GM21723 (cell line): Measurements from ENCODE around the gene MFSD2A.
"Not testable (repeated sequence)": the region's sequence is repeated elsewhere in the genome, so short reads cannot be mapped to it uniquely, and the experiment has no call there.

Source experiments
- ATAC-seq: cut with Tn5 transposase; IDR thresholded peaks from one replicate; pipeline ENCODE4 v1.9.1; 2021; ENCODE audit warnings: mild to moderate bottlenecking, moderate library complexity; ENCODE audit not compliant: unreplicated experiment

The MFSD2A gene

DNA sequence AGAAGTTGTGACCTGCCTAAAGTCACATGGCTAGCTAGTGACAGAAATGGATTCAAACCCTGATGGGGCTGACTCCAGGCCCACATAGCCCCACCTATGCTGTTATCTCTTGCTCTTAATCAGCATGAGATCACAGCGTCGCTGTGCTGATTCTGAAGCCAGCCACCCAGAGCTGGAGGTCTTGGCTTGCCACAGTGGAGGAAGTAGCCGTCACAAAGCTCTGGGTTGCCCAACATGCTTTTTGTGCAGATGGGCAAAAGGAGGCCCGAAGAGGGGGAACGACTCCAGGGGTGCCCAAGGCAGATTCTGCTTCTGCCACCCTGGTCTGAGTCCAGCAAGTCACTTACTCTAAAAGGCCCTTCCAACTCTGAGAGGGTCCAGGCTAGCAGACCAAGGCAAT, 14.7 kb upstream of the MFSD2A start:
- no peak for ATAC-seq

DNA sequence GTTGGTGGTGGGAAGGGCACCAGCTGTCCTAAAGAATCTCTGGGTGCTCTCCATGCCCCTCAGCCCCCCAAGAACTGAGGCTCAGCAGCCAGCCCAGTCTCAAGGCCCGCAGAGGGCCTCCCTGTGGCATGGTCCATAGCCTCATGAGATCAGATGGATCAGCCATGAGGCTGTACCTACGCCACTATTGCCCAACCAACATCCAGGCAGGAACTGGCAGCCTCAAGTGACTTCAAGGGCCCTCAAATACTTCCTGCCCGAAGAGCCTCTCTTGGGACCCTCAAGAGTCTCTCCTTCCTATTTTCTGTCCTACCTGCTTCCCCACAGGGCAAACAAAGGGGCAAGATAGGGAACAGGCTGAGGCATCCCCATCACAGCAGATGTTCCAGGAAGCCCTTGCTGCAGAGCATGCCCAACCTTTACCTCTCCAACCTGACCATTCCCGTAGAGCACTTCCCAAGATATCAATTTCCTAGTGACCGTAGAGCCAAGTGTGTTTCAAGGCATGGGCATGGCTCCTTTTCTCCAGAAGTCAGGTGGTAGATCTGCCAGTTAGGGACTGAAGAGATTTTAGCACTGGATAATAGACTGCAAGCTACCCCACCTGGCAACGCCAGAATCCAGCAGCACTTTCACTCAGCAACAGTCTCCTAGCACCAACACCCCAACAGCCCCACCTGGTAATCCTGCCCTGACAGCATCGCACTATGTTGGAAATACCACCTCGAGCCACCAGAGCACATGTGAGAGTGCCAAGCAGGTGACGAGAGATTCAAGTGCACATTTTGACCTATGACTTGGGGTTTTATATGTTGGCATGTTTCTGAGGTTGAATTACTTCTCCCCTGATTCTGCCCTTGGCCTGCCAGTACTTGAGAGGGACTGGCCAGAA, 13.7 kb upstream of the MFSD2A start:
- ATAC-seq = no peak

GRCh38 chr1:39943471-39944290, 11.3 kb upstream of the MFSD2A start:
- ATAC-seq = no peak

DNA sequence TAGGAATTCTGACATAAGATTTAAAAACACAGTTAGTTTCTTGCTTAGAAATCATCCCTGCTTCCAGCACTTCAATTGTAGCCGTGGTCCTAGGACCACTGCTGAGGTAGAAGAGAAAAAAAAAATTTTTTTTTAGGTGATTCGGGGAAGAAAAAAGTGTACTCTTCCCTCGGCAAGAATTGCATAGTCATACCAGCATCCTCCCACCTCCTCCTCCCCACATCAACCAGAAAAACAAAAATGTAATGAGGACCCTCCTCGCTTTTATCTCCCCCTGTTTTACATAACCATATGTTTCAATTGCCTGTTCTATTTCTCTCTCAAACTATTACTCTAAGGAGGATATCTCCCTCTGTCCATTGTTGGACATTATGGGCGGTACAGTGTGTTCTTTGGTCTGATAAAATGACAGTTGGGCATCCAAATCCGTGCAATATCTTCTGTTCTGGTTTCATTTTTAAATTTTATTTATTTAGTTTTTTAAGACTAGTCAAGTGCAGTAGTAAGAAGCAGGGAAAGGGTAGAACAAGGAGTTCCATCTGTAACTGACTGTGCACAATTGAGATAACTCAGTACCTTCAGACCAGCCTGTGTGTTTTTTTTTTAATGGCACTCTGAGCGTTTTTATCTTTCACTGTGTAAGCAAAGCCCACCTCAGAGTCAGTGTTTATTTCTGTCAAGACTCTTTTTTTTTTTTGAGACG, 10.4 kb upstream of the MFSD2A start:
- no peak for ATAC-seq

GRCh38 chr1:39946216-39946615, 8.7 kb upstream of the MFSD2A start:
- no peak for ATAC-seq

GRCh38 chr1:39947260-39947659, 7.7 kb upstream of the MFSD2A start:
- no peak for ATAC-seq

DNA sequence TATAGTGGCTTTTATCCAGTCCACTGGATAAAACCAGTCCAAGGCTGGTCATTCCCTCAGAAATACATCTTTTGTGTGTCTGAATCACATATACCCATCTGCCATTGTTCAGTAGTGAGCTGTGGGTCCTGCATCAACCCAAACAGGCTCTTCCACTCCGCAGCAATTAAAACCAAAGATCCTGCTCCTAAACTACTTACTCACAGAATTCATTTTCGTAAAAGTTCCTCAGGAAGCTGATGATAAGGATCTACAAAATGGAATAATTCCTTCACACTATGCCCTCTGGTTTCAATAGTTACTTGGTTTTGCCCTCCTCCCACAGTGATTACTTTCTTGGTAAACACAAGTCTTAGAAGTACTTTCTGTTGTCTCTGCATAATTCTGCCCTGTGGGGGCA, 5.1 kb upstream of the MFSD2A start:
- no peak for ATAC-seq

DNA sequence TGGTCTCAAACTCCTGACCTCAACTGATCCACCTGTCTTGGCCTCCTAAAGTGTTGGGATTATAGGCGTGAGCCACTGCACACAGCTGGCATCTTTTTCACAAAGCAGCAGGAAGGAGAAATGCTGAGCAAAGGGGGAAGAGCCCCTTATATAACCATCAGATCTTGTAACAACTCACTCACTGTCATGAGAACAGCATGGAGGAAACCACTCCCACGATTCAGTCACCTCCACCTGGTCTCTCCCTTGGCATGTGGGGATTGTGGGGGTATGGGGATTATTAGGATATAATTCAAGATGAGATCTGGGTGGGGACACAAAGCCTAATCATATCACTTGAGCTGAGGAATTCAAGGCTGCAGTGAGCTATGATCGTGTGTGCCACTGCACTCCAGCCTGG, 3.0 kb upstream of the MFSD2A start:
- ATAC-seq = no peak

DNA sequence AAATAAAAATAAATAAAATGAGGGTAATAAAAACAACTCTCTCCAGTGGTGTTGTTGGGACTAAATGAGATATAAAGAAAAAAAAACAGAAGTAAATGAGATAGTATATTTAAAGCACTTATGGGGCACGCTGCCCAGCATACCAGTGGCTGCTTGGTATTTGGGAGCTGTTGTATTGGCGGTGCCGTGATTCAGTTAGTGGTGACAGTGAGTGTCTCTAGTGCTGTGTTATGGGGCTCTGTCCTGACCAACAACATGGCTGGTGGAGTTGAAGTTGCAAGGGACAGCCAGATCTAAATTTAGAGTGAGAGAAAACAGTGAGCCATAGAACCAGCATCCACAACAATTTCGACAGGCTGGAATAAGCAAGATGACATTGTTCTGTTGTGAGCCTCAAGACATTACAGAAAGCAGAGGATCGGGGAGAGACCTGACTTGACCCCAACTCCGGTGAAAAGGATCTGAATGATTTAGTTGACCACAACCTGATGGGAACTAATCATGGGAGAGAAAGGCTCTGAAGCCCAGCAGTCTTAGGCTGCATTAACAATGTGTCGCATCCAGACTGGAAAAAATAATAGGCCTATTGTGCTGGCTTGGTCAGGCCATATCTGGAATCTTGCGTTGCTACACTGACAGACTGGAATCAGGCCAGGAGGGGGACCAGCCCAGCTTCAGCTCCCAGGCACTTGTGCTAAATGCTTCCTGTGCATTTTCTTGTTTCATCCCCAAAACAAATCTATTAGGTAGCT, 2.4 kb upstream of the MFSD2A start:
- no peak for ATAC-seq

DNA sequence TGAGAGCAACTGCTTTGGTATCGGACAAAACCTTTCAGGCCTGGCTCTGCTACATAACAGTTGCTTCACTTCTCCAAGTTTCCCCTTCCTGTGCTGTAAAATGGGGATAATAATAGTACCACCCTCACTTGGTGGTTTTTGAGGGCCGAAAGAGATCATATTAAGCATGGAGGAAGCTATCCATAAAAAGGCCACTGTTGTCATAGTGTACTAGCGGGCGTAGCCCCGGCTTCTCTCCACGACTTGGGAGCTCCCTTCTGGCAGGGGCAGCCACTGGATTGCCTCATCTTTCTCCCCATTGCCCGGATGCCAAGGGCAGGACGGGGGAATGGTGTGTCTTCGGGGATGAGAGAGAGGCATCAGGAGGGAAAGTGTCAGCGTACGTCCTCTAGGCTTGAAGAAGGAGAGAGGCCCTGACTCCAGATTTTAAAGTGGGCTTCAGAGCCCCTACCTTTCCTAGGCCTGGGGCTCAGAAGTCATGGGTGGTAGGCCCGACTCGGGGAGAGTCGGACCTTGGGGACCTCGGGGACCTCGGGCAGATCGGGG, 548 bp upstream of the MFSD2A start:
- no peak for ATAC-seq

DNA sequence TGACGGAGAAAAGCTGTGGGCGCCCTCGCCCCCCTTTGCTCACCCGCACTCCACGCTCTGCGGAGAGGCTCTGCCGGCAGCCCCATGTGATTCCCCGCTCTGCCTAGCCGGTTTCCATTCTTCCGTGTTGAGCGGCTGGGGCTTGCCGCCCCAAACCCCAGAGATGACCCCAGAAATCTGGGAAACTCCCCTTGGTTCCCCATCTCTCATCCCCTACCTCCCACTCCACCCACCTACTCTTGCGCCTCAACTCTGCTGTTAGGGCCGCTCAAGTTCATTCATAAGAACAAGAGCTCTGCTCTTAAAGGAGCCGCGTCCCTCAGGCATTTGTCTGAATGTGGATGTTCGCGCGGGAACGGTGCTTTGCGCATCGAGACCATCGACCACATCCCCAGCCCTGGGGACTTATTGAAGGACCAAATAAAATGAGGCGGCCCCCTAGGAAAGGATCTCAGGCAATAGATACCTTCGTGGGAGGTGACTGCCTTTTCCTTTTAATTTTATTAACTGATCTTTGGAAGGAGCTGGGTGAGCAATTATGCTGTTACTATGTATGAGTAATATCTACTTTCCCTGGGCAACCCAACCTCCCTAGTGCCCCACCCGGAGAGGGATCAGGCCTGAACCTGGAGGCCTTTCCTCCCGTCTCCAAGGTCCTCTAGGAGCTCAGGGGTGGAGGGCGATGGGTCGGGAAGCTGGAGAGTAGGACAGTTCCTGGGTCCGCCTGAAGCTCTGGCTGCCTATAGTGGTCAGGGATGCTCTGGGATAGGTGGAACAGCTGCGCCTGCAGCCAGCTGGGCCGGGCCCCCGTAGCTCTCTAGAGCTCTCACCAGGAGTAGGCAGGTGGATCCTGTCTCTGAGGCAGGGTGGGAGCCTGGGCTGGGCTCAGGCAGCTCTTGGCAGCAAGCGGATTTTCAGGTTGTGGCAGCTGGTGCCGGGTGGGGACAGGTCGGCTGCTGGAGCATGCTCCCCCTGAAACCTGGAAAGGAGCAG, 898 bp downstream of the MFSD2A start:
- peak; percentile 30 for ATAC-seq

GRCh38 chr1:39957299-39958015, 2.5 kb downstream of the MFSD2A start:
- no peak for ATAC-seq

GRCh38 chr1:39958403-39959200, 3.7 kb downstream of the MFSD2A start:
- no peak for ATAC-seq

DNA sequence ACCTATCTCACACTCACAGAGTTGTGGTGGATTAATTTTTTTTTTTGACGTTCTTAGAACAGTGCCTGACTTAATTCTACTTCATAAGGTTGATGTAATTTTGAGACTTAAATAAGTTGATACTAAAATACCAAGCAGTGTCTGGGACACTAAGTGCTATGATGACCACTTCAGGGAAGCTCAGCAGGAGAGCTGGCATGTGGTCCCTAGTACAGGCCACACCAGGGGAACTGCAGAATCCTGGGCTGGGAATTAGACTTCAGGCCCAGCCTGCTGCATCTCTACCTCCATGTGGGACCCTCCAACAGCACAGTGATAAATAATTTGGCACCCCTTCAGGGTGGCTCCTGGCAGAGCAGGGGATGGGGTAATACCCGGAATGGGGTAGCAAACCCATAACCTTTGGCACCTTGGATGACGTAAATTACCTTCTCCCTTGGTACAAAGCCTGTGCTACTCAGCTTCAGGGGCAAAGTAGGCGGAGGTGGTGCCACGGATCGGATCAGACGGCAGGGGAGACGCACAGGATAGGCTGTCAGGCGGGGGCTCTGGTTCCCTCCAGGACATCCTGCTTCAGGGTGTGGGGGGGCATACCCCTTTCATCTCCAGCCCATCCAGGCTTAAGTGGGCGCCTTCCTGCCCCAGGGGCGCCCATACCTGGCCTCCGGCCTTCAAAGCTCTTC, 4.8 kb downstream of the MFSD2A start:
- no peak for ATAC-seq

DNA sequence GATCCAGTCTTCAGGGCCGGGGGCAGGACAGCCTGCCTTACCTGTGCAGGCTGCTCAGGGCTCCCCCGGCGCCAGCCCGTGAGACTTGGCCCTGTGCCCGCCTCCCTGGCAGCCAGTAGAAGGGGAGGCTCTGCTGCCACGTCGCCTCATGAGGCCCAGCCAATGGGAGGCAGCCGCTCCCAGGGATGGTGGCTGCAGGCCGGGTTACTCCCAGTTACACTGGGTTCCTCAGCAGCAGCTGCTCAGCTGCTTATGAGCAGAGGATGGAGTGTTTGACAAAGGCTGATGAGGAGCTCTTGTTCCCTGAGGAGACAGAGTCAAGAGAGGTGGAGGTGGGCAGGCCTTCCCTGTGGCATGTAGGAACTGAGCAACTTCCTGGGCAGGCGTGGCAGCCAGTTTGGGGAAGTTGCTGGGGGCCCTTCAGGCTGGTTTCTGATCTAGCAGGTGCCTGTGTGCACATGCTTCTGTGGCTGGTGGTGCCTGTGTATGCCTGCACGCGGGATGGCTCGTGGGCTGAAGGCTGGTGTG, 5.5 kb downstream of the MFSD2A start:
- peak; percentile 58 for ATAC-seq

DNA sequence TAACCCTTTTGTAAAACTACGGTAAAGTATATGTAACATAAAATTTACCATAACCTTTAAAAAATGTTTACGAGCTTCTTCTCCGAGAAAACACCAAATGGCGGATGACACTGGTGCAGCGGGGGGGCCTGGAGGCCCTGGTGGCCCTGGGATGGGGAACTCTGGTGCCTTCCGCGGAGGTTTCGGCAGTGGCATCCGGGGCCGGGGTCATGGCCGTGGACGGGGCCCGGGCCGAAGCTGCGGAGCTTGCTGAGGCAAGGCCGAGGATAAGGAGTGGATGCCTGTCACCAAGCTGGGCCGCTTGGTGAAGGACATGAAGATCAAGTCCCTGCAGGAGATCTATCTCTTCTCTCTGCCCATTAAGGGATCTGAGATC, 7.5 kb downstream of the MFSD2A start:
- no peak for ATAC-seq

- not testable (repeated sequence) for ATAC-seq
These were observed 8.0 kb downstream of the MFSD2A start for GRCh38 chr1:39962964-39963363.
